HG03439 (cell line): Measurements from ENCODE around the gene C10orf105.

Experiments
- ATAC-seq: cut with Tn5 transposase; IDR thresholded peaks from one replicate; pipeline ENCODE4 v1.9.1; 2021; ENCODE audit warnings: mild to moderate bottlenecking, moderate library complexity; ENCODE audit not compliant: unreplicated experiment

The C10orf105 gene

DNA sequence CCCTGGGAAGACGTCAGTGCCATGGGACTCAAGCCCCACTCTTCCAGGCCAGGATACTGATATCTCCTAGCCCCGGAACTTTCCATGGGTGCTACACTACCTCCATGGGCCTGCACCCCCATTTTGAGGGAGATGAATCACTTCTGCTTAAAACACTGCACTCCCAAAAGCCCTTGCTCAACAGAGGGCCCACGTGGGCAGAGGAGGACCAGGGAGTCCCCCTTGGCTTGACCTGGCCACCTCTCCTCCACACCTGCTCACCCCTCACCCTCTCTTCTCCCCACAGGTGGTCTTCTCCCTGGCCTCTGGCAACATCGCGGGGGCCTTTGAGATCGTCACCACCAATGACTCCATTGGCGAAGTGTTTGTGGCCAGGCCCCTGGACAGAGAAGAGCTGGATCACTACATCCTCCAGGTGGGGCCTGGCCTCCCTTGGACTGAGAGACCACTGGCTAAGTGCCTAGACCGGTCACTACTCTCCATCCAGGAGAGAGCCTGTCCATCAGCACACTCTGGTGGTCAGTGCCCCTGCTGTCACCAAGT lies 19.9 kb upstream of the C10orf105 start:
- ATAC-seq, result no peak

DNA sequence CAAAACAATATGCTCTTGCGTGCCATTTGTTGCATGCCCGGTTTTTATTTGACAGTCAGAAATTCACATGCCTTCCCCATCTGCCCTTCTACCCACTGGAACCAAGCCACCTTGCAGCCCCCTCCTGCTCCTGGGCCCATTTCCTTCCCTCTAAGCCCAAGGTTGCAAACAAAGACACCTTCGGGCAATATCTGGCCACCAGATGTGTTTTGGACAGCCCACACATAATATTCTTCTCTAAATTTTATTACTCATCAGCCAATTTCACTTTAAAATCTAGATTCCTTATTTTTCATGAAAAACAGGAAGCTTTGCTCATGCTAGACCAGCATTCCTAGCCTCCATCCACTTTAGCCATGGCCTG lies 18.2 kb upstream of the C10orf105 start:
- ATAC-seq, result no peak

DNA sequence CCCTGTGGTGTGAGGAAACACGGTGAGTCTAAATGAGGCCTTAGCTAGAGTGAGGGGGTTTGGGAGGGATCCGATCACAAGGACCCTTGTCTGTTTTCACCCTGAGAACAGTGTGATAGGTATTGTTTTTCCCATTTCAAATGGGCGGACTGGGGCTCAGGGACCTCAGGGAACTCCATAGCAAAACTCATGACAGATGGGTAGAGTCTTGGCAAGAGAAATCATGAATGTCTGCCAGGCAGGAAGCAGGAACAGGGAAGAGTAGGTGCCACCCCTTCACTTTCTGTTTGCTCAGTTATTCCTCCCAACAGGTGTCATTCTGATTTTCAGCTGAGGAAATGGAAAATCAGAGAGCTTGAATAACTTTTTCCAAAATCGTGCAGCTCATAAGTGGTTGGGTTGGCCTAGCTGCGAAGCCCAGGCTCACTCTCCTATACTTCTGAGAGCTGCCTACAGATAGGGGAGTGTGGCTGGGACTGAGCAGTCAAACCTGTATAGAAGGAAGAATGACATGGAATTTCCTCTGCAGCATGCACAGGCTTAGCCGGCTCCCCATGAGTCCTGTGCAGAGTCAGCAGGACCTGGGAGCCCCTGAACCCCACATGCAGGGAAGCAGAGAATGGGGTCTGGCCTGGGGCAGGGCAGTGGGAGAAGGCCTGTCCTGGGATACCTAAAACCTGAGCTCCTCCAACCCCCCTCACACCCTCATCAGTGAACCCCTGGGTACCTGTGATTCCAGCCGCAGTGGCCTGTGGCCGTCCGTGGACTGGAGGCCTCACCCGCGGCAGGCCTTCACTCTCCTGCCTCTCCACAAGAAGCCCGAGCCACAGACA lies 17.6 kb upstream of the C10orf105 start:
- no peak for ATAC-seq

DNA sequence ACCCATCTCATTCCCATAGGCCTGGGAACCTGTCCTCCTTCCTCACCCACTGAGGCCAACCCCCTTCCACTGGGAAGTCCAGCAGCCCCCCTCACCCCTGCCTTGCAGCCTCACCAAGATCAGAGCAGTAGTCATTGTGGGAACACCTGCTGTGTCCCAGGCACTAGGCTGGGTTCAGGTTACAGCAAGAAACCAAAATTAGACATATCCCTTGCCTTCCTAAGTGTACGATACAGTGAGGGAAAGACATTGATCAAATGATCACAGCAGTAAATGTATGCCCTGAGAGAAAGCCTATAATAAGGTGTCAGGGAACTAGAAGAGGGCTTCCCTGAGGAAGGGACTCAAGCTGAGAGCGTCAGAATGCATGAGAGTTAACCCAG lies 17.0 kb upstream of the C10orf105 start:
- ATAC-seq, result no peak

DNA sequence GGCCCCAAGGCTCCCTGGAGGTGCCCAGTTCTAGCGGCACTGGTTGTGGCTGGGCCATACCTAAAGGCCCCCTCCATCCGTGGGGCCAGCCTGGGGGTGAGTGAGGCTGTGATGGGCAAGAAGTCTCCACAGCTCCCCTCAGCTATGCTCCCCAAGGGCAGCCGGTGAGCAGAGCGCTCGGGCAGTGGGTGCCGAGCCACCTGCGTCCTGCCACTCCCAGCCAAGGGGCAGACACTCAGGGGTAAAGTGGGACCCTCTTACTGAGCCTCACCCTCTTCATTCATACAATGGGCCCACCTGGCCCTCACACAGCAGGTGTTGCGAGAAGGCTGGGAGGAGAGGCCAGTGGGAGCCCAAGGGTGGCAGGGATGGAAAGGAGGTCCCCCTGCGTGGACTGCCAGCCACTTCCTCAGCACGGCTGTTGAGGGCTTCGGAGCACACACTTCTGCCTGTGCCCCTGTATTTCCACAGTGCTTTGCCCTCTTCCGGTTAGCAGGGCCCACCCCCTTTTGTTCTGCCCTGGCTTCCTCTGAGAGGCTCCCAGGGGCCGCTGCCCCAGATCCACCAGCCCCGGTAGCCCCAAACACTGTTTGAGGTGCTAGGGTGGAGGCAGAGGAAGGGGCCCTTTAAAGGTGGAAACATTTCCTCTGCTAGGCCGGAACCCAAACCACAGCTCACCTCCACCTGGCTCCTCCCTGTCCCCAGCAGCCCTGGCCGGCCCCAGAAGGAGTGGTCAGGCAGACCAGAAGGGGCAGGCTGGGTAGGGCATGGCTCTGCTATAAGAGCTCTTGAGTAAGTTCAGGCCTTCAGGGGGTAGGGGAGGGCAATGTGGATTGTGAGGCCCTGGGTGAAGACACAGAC lies 16.4 kb upstream of the C10orf105 start:
- no peak for ATAC-seq

- no peak for ATAC-seq
Measured at GRCh38 chr10:71734797-71735196, 15.2 kb upstream of the C10orf105 start.

- no peak for ATAC-seq
Measured at GRCh38 chr10:71731791-71732190, 12.2 kb upstream of the C10orf105 start.

DNA sequence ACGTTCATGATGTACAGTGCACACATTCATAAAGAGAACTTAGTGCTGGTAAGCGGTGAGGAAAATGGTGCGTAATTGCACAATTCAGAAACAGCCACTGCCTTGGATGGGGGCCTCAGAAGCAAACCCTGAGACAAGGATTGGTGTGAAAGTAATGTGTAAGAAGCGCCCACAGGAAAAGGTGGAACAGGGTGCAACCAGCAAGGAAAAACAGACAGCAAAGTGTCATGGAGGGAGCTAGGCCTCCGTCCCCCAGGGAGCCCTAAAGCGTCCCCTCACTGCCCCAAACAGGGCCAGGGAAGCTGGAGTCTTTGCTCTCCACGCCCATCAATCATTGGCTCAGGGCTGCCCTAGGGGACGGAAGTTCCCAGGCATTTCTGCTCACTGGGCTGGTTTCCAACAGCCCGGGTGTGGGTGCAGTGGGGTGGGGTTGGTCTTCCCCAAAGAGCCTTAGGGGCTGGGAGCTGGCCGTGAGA lies 9.6 kb upstream of the C10orf105 start:
- ATAC-seq, result no peak

DNA sequence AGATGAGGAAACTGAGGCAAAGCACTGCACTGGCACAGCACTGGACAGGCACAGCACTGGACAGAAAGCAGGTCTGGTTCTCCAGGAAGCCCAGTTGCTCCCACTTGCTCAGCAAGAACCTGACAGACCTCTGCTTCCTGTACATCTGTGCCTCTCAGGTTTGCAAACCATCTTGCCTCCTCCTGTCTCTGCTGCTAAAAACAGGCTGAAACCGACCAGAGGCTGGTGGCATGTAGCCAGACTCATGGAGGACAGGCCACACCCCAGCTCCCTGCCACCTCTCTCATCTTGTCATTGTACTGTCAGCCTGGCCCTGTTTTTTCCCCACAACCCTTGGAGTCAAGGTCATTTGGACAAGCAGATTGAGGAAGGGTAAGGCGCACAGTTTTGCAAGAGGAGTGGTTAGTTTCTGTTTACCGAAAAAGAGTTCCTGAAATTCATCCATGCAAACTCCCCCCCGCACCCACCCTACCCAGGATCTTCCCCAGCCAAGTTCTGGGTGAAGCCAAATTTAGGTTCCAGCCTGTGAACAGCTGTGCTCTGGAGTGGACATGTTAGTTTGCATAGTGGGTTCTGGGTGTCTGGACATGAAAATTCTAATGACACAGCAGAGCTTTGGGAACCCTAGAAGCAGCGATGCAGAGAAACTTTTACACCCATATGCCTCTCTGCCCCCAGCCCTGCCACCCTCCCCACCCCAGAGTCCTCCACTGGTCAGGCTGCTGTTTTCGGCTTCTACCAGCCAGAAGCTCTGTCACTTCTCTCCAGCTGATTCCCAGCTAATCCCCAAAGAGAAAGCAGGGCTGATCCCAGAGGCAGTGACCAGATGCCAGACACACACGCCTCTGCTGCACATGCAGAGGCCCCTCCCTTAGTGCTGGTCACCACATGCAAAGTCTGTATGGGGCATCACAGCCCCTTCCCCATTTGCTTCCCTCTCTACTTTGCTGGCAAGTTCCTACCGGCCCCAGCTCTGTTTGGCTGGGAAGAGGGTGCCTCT lies 8.5 kb upstream of the C10orf105 start:
- peak; percentile 50 for ATAC-seq

GRCh38 chr10:71727105-71727737 lies 7.6 kb upstream of the C10orf105 start:
- ATAC-seq, result peak; percentile 54

GRCh38 chr10:71726580-71727104 lies 7.1 kb upstream of the C10orf105 start:
- no peak for ATAC-seq

GRCh38 chr10:71725998-71726579 lies 6.5 kb upstream of the C10orf105 start:
- ATAC-seq, result no peak

- ATAC-seq, result no peak
Measured at GRCh38 chr10:71725249-71725648, 5.7 kb upstream of the C10orf105 start.

DNA sequence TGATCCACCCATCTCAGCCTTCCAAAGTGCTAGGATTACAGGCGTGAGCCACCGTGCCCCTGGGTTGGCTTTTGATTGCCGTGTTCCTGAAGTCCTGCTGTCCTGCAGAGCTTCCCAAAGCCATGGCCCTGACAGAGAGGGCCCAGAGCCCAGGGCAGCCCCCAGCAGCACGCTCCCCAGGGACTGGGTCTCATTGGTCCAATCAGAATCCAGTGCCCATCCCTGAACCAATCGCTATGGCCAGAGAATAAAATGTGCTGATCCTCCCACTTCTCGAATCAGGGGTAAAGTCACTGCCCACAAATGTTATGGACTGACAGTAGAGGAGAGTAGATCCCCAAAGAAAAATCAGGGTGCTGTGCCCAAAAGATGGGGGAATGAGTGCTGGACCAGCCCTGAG lies 5.0 kb upstream of the C10orf105 start:
- no peak for ATAC-seq

GRCh38 chr10:71723311-71723710 lies 3.7 kb upstream of the C10orf105 start:
- no peak for ATAC-seq

GRCh38 chr10:71722849-71723248 lies 3.3 kb upstream of the C10orf105 start:
- no peak for ATAC-seq

DNA sequence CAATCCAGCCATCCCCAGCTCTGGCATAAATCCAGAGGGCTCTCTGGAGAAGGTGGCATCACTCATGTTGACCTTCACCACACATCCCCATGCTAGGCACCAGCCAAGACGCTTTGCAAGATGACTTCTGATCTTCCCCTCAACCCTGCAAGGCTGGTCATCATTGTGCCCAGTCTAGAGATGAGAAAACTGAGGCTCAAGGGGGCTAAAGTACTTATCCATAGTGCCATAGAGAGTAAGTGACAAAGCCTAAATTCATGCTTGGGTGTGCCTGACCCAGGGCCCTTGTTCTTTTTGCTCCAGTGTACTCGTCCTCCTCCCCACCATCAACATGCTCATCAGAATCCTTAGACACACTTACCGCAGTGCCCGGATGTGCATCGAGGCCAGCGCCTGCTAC lies 1.7 kb upstream of the C10orf105 start:
- no peak for ATAC-seq

DNA sequence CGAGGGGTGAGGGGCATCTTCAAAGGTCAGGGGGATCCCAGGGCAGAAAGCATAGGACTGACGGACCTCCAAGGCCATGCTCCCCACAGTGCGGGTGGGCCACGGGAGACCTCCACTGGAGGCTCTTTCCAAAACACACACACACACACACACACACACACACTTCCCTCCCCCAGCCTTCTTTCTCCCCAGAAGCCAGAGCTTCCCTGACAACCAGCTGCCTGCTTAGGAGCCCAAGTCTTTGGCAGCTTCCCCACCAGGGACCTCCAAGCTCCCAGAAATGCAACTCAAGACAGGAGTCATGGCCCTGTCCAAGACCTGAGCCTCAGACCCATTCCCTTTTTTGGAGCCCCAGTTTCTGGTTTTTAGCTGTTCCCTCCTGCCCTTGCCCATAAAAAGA lies 710 bp upstream of the C10orf105 start:
- ATAC-seq, result no peak

- no peak for ATAC-seq
Measured at GRCh38 chr10:71719042-71719441, 536 bp downstream of the C10orf105 start.
